ENCODE data around the gene TTLL11.

GRCh38 chr9:122042056-122042455 is 51.1 kb downstream of the TTLL11 start:
- TF ChIP-seq RAD21 (IDR thresholded peaks at IDR 0.05; ENCODE audit: low read depth) (no peak), YY1 (IDR thresholded peaks at IDR 0.05; ENCODE audit: low read depth) (no peak), EGR1 (IDR thresholded peaks at IDR 0.05) (no peak), TCF12 (IDR thresholded peaks at IDR 0.05; ENCODE audit: low read depth) (no peak), FOXM1 (IDR thresholded peaks at IDR 0.05; ENCODE audit: borderline replicate concordance, low read depth) (no peak), TAF1 (IDR thresholded peaks at IDR 0.05; ENCODE audit: low read depth) (no peak), USF1 (IDR thresholded peaks at IDR 0.05) (no peak), EP300 (IDR thresholded peaks at IDR 0.05; ENCODE audit: borderline replicate concordance) (no peak)

All from Ishikawa (cell line).